Measurements from ENCODE around the gene STMND1. TPM values are rescaled to one million over a fixed set of nuclear protein-coding genes. Genes with fewer than 3 reads are reported as not detected.

The STMND1 gene
- total and polyA plus RNA-seq, 2 of the 8 experiments (the other 6 are each of a cell fraction or from before 2014, with no cell fraction given): not detected

- no peak for TF ChIP-seq SIRT6 (IDR thresholded peaks at IDR 0.05; ENCODE audit: low read length)
- no peak for TF ChIP-seq SP1 (IDR thresholded peaks at IDR 0.05; ENCODE audit: low read depth, low read length)
- no peak for TF ChIP-seq KDM5A (IDR thresholded peaks at IDR 0.05; ENCODE audit: low read length)
Observed at GRCh38 chr6:17179530-17180073, 77.8 kb downstream of the STMND1 start (continued).

Other genes starting within 250 kb of the STMND1 start
- 0.38 and 0.52 TPM in 2 replicates for gene RBM24, start 179.3 kb downstream of the STMND1 start, total RNA-seq (2021; fragmentation: NEBNext Ultra II Directional; extraction: Animal tissue kit (Norgen Biotek cat#: 25700))
- 2.6 and 3.2 TPM in 2 replicates for gene RBM24, start 179.3 kb downstream of the STMND1 start, polyA plus RNA-seq (2011; rRNA removed)

All from H1 (cell line).